ENCODE results near the gene APBA2. TPM values are rescaled to one million over a fixed set of nuclear protein-coding genes. Genes with fewer than 3 reads are reported as not detected.

The APBA2 gene
- total RNA-seq, 1 experiment from 2014 or later, result not detected

- ChIA-PET CTCF (no interaction called here), POLR2A (no interaction called here)
- no peaks in the 10 kb centered on the region for H3K36me3 ChIP-seq (ENCODE audit: control insufficient read depth, insufficient read depth, low read length)
- H3K9me3 Mint-ChIP-seq (ENCODE audit: unreplicated experiment), result no peaks in the 10 kb centered on the region
- no peak for DNase-seq
- intact Hi-C loops (cut with micrococcal nuclease; ENCODE audit: unreplicated experiment), result loop anchor here (5.0 kb wide), 1 partner anchor 105 kb away; no protein-coding TSS in a partner anchor
- no peak overlapping the region for H3K4me3 ChIP-seq (ENCODE audit: low read depth, low read length)
- no peak for TF ChIP-seq CTCF (IDR thresholded peaks at IDR 0.05; ENCODE audit: insufficient read depth in 1 of 2, low read depth in 1 of 2, low read length in 1 of 2, severe bottlenecking in 1 of 2, unreplicated experiment in 1 of 2)
- no peaks in the 10 kb centered on the region for H3K4me1 ChIP-seq
- H3K27ac Mint-ChIP-seq (ENCODE audit: unreplicated experiment), result no peak overlapping the region
- no peaks in the 10 kb centered on the region for H3K9me3 ChIP-seq
- H3K36me3 Mint-ChIP-seq (ENCODE audit: insufficient read depth, unreplicated experiment), result no peaks in the 10 kb centered on the region
- no peak overlapping the region for H3K4me3 Mint-ChIP-seq (ENCODE audit: unreplicated experiment)
- no peaks in the 10 kb centered on the region for H3K27me3 ChIP-seq (replicated peaks; ENCODE audit: control insufficient read depth, insufficient read depth, low read length)
- H3K4me1 Mint-ChIP-seq (ENCODE audit: low read depth, unreplicated experiment), result no peaks in the 10 kb centered on the region
- no TSS peak for BruUV-seq (replicated peaks)
- peaks cover 16% of the 10 kb centered on the region for H3K27me3 Mint-ChIP-seq (ENCODE audit: insufficient read depth, unreplicated experiment)
Observed at GRCh38 chr15:28996953-28997352, 111.2 kb downstream of the APBA2 start.

- ChIA-PET CTCF (interaction anchor here (0.6 to 0.7 kb wide), 2 partner anchors 177 to 250 kb away, joined by 3 to 6 read pairs; no protein-coding TSS in a partner anchor), POLR2A (no interaction called here)
- Mint-ChIP-seq H3K4me1 (ENCODE audit: low read depth, unreplicated experiment) (no peaks in the 10 kb centered on the region), H3K4me3 (ENCODE audit: unreplicated experiment) (no peak overlapping the region), H3K27me3 (ENCODE audit: insufficient read depth, unreplicated experiment) (peaks cover 19% of the 10 kb centered on the region), H3K27ac (ENCODE audit: unreplicated experiment) (no peak overlapping the region), H3K9me3 (ENCODE audit: unreplicated experiment) (no peaks in the 10 kb centered on the region), H3K36me3 (ENCODE audit: insufficient read depth, unreplicated experiment) (no peaks in the 10 kb centered on the region)
- Histone ChIP-seq H3K4me3 (ENCODE audit: low read depth, low read length) (no peak overlapping the region), H3K9me3 (no peaks in the 10 kb centered on the region), H3K27me3 (replicated peaks; ENCODE audit: control insufficient read depth, insufficient read depth, low read length) (no peaks in the 10 kb centered on the region), H3K4me1 (no peaks in the 10 kb centered on the region), H3K36me3 (ENCODE audit: control insufficient read depth, insufficient read depth, low read length) (no peaks in the 10 kb centered on the region)
- DNase-seq, result no peak
- intact Hi-C loops (cut with micrococcal nuclease; ENCODE audit: unreplicated experiment), result loop anchor here (5.0 kb wide), 1 partner anchor 105 kb away; no protein-coding TSS in a partner anchor
- no peak for TF ChIP-seq CTCF (IDR thresholded peaks at IDR 0.05; ENCODE audit: insufficient read depth in 1 of 2, low read depth in 1 of 2, low read length in 1 of 2, severe bottlenecking in 1 of 2, unreplicated experiment in 1 of 2)
- no TSS peak for BruUV-seq (replicated peaks)
Observed at GRCh38 chr15:28997791-28998190, 112.0 kb downstream of the APBA2 start.

- H3K27me3 ChIP-seq (replicated peaks; ENCODE audit: control insufficient read depth, insufficient read depth, low read length), result no peaks in the 10 kb centered on the region
- Mint-ChIP-seq H3K27me3 (ENCODE audit: insufficient read depth, unreplicated experiment) (peaks cover 18% of the 10 kb centered on the region), H3K9me3 (ENCODE audit: unreplicated experiment) (no peaks in the 10 kb centered on the region), H3K4me3 (ENCODE audit: unreplicated experiment) (no peak overlapping the region), H3K36me3 (ENCODE audit: insufficient read depth, unreplicated experiment) (no peaks in the 10 kb centered on the region), H3K4me1 (ENCODE audit: low read depth, unreplicated experiment) (no peaks in the 10 kb centered on the region), H3K27ac (ENCODE audit: unreplicated experiment) (no peak overlapping the region)
- ChIA-PET CTCF (interaction anchor here (0.7 to 1.0 kb wide), 2 partner anchors 105 to 177 kb away, joined by 4 to 6 read pairs; no protein-coding TSS in a partner anchor), POLR2A (no interaction called here)
- BruUV-seq (replicated peaks), result no TSS peak
- no peaks in the 10 kb centered on the region for H3K9me3 ChIP-seq
- intact Hi-C loops (cut with micrococcal nuclease; ENCODE audit: unreplicated experiment), result loop anchor here (5.0 kb wide), 1 partner anchor 104 kb away; no protein-coding TSS in a partner anchor
- H3K36me3 ChIP-seq (ENCODE audit: control insufficient read depth, insufficient read depth, low read length), result no peaks in the 10 kb centered on the region
- no peak overlapping the region for H3K4me3 ChIP-seq (ENCODE audit: low read depth, low read length)
- no peak for TF ChIP-seq CTCF (IDR thresholded peaks at IDR 0.05; ENCODE audit: insufficient read depth in 1 of 2, low read depth in 1 of 2, low read length in 1 of 2, severe bottlenecking in 1 of 2, unreplicated experiment in 1 of 2)
- no peaks in the 10 kb centered on the region for H3K4me1 ChIP-seq
- peak in 1 of 2 experiments; percentile 15 for DNase-seq
Observed at GRCh38 chr15:28998511-28998910, 112.7 kb downstream of the APBA2 start.
